Endothelial cell of umbilical vein (primary cell): ENCODE results near the gene CYBRD1. TPM values are rescaled to one million over a fixed set of nuclear protein-coding genes. Genes with fewer than 3 reads are reported as not detected.

Experiments used
- BruUV-seq: library from RNA; stranded (reverse); fragments of 400-500 nt; replicated peaks from 2 replicates; lab custom pipeline; 2021; lab: Mats Ljungman, UMichigan
- CTCF ChIA-PET: fragments of 300-600, 350-600 bp; sonication (Branson Sonifier 250); formaldehyde crosslinking; loops from one replicate; lab custom pipeline; 2021; ENCODE audit warnings: antibody characterized with exemption, inconsistent platforms; lab: Charles Lee
- POLR2A ChIA-PET: fragments of 300-600, 350-600 bp; sonication (Branson Sonifier 250); formaldehyde crosslinking; loops from one replicate; lab custom pipeline; 2021; ENCODE audit warnings: antibody characterized with exemption, inconsistent platforms; lab: Charles Lee
- DNase-seq: peaks from one replicate; pipeline ENCODE4 v3.0.0-alpha.2; 2011; ENCODE audit warnings: low read depth, low spot score
- FAIRE-seq: peaks from 2 replicates; lab custom pipeline; 2011; peaks lifted over from hg19 to GRCh38; lab: Jason Lieb, UNC
- H2AFZ ChIP-seq: 2 replicates; pipeline ENCODE4 v1.6.0; 2012; ENCODE audit warnings: low read depth, low read length, control low read depth, inconsistent platforms
- H3K27ac ChIP-seq: 2 replicates; pipeline ENCODE4 v1.5.1; 2011; ENCODE audit warnings: low read depth, mild to moderate bottlenecking, control low read depth, low read length, moderate library complexity; ENCODE audit not compliant: insufficient read depth
- H3K27me3 ChIP-seq, 2 experiments: 2 replicates each; pipeline versions ENCODE4 v1.6.0 to v1.6.1; 2011; ENCODE audit warnings: low read length in 2 of 2, mixed read lengths in 1 of 2; ENCODE audit not compliant: control insufficient read depth in 2 of 2, insufficient read depth in 2 of 2
- H3K36me3 ChIP-seq, 2 experiments: 2 replicates in 1 of 2; 3 replicates in 1 of 2; pipeline ENCODE4 v1.5.1; 2011; ENCODE audit warnings: low read length in 2 of 2, mild to moderate bottlenecking in 1 of 2, moderate library complexity in 1 of 2; ENCODE audit not compliant: control insufficient read depth in 2 of 2, insufficient read depth in 2 of 2; ENCODE audit errors: extremely low read depth in 1 of 2
- H3K4me1 ChIP-seq: 3 replicates; pipeline ENCODE4 v1.5.1; 2011; ENCODE audit warnings: mild to moderate bottlenecking, low read length; ENCODE audit not compliant: control insufficient read depth, insufficient read depth; ENCODE audit errors: extremely low read depth
- H3K4me2 ChIP-seq: 2 replicates; pipeline ENCODE4 v1.6.1; 2011; ENCODE audit warnings: low read length, control low read depth, mixed read lengths; ENCODE audit not compliant: insufficient read depth
- H3K4me3 ChIP-seq, 3 experiments: fragments of 200-600 bp in 1 of 3; sonication (generic), shearing (Covaris generic) in 1 of 3; replicated peaks in 1 of 3; 2 replicates each; pipeline ENCODE4 v1.5.1; 2011 to 2016; ENCODE audit warnings: control low read depth in 3 of 3, low read length in 3 of 3, mild to moderate bottlenecking in 2 of 3, inconsistent platforms in 1 of 3, low read depth in 1 of 3, moderate library complexity in 1 of 3; ENCODE audit not compliant: insufficient read depth in 1 of 3
- H3K79me2 ChIP-seq: 2 replicates; pipeline ENCODE4 v1.6.0; 2012; ENCODE audit warnings: low read length, inconsistent platforms; ENCODE audit not compliant: control insufficient read depth, insufficient read depth
- H3K9ac ChIP-seq: replicated peaks from 2 replicates; pipeline ENCODE3; 2011; ENCODE audit warnings: low read length, control low read depth; ENCODE audit not compliant: insufficient read depth; ENCODE audit errors: extremely low read depth
- H3K9me1 ChIP-seq: replicated peaks from 3 replicates; pipeline ENCODE4 v1.6.0; 2011; ENCODE audit warnings: mild to moderate bottlenecking, low read length; ENCODE audit not compliant: control insufficient read depth, insufficient read depth; ENCODE audit errors: extremely low read depth
- H3K9me3 ChIP-seq: replicated peaks from 2 replicates; pipeline ENCODE4 v1.5.1; 2012; ENCODE audit warnings: low read length, inconsistent platforms; ENCODE audit not compliant: control insufficient read depth, insufficient read depth
- H4K20me1 ChIP-seq: replicated peaks from 2 replicates; pipeline ENCODE3; 2011; ENCODE audit warnings: mild to moderate bottlenecking, low read length; ENCODE audit not compliant: control insufficient read depth, insufficient read depth; ENCODE audit errors: extremely low read depth
- EZH2 ChIP-seq: IDR thresholded peaks from 2 replicates; pipeline ENCODE4 v1.6.1; 2012; ENCODE audit warnings: borderline replicate concordance, low read depth, mild to moderate bottlenecking, moderate library complexity, low read length, inconsistent platforms; ENCODE audit not compliant: severe bottlenecking
- FOS ChIP-seq: IDR thresholded peaks from 2 replicates; pipeline ENCODE4 v1.6.1; 2011; ENCODE audit warnings: mild to moderate bottlenecking, low read length, moderate library complexity, borderline replicate concordance; ENCODE audit not compliant: insufficient read depth
- GATA2 ChIP-seq: IDR thresholded peaks from 2 replicates; pipeline ENCODE4 v1.7.0; 2011; ENCODE audit warnings: low read depth, mild to moderate bottlenecking, moderate library complexity, mixed read lengths, low read length; ENCODE audit not compliant: insufficient read length, insufficient read depth
- JUN ChIP-seq: IDR thresholded peaks from 2 replicates; pipeline ENCODE4 v1.6.1; 2011; ENCODE audit warnings: borderline replicate concordance, low read depth; ENCODE audit not compliant: insufficient read length, insufficient read depth
- MYC ChIP-seq: IDR thresholded peaks from one replicate; pipeline ENCODE4 v1.6.1; 2011; ENCODE audit warnings: mild to moderate bottlenecking, low read depth, low read length
- POLR2A ChIP-seq: IDR thresholded peaks from 2 replicates; pipeline ENCODE4 v1.6.1; 2012; ENCODE audit warnings: low read depth, mild to moderate bottlenecking, control low read depth, low read length
- dilution Hi-C: fragments of 300-500 bp; cut with MboI; formaldehyde crosslinking; loops from one replicate; pipeline ENCODE4 v1.15.0; 2019; ENCODE audit warnings: low sequenced_read_pairs; ENCODE audit not compliant: extremely low pct_ligation_motif_present
- intact Hi-C: fragments of 100-400 bp; cut with micrococcal nuclease; formaldehyde crosslinking; loops from one replicate; pipeline ENCODE4 v1.10.0; 2022
- polyA plus RNA-seq, 4 experiments: library from polyadenylated mRNA; depleted of rRNA in 3 of 4; stranded (reverse) in 3 of 4; unstranded in 1 of 4; fragments of >200 nt; gene quantifications; 2 replicates each; pipeline versions ENCODE4 v1.2.1 to v1.2.3, GENCODE V29; 2011 to 2012; ENCODE audit warnings: missing spikeins in 1 of 4
- total RNA-seq: library from RNA; stranded (reverse); gene quantifications from 2 replicates; pipeline ENCODE4 v1.2.3, GENCODE V29; 2021
- TF ChIP-seq, protein P1 (sequence below): IDR thresholded peaks from 2 replicates; pipeline ENCODE4 v1.6.1; 2011; ENCODE audit not compliant: insufficient read depth, insufficient read length
- TF ChIP-seq, protein P2 (sequence below), 2 donors: IDR thresholded peaks; 1 replicate in 1 of 2; 2 replicates in 1 of 2; pipeline ENCODE4 v1.5.1; 2011; ENCODE audit warnings: low read length in 2 of 2, mild to moderate bottlenecking in 2 of 2, moderate library complexity in 2 of 2, control low read depth in 1 of 2, inconsistent platforms in 1 of 2, low read depth in 1 of 2; ENCODE audit not compliant: insufficient read depth in 1 of 2; ENCODE audit errors: extremely low read depth in 1 of 2

Gene CYBRD1
- total and polyA plus RNA-seq, 2 donors (not counting 3 experiments of a cell fraction or from before 2014, with no cell fraction given): 23.1 to 24.8 TPM

DNA sequence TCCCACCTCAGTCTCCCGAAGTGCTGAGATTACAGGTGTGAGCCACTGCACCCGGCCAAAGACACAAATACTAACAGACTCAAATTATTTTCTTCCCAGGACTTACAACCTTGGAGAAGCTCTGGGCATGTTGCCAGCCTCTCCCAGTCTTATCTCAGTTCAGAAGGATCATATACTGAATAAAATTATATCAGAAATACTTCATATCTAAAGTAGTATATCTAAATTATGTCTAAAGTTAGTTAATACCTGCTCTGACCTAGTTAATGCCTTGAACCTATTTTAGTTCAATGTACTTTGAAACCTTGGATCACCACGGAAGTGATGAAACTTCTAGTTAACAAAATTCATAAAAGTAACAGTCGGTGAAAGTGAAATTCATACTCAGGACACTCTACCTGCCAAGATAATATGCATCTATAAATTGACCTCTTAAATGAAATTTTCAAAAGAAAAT, 34.4 kb upstream of the CYBRD1 start:
- ChIA-PET CTCF (interaction anchor here (1.5 kb wide), 1 partner anchor 44 kb away, joined by 3 read pairs; no protein-coding TSS in a partner anchor), POLR2A (no interaction called here)
- Histone ChIP-seq H3K27me3 (no peaks in the 10 kb centered on the region), H3K4me3 (no peak overlapping the region), H3K79me2 (no peaks in the 10 kb centered on the region), H3K9me3 (no peaks in the 10 kb centered on the region), H3K27ac (no peak overlapping the region), H3K4me2 (no peak overlapping the region), H2AFZ (no peak overlapping the region), H3K4me1 (no peaks in the 10 kb centered on the region), H3K9me1 (no peaks in the 10 kb centered on the region), H3K9ac (no peak overlapping the region), H4K20me1 (no peaks in the 10 kb centered on the region), H3K36me3 (no peaks in the 10 kb centered on the region)
- BruUV-seq: no TSS peak
- intact Hi-C loops: no loop called here
- DNase-seq (no peak), FAIRE-seq (no peak)
- TF ChIP-seq POLR2A: no peak
- TF ChIP-seq MYC: no peak
- TF ChIP-seq EZH2: no peak
- no peak for TF ChIP-seq JUN
- TF ChIP-seq, protein P1, sequence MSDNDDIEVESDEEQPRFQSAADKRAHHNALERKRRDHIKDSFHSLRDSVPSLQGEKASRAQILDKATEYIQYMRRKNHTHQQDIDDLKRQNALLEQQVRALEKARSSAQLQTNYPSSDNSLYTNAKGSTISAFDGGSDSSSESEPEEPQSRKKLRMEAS: no peak
- no peak for TF ChIP-seq GATA2
- TF ChIP-seq FOS: no peak
- TF ChIP-seq, protein P2, sequence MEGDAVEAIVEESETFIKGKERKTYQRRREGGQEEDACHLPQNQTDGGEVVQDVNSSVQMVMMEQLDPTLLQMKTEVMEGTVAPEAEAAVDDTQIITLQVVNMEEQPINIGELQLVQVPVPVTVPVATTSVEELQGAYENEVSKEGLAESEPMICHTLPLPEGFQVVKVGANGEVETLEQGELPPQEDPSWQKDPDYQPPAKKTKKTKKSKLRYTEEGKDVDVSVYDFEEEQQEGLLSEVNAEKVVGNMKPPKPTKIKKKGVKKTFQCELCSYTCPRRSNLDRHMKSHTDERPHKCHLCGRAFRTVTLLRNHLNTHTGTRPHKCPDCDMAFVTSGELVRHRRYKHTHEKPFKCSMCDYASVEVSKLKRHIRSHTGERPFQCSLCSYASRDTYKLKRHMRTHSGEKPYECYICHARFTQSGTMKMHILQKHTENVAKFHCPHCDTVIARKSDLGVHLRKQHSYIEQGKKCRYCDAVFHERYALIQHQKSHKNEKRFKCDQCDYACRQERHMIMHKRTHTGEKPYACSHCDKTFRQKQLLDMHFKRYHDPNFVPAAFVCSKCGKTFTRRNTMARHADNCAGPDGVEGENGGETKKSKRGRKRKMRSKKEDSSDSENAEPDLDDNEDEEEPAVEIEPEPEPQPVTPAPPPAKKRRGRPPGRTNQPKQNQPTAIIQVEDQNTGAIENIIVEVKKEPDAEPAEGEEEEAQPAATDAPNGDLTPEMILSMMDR (IDR thresholded peaks at IDR 0.05; ENCODE audit: extremely low read depth in 1 of 2, insufficient read depth in 1 of 2, low read depth in 1 of 2, low read length in 2 of 2): no peak
- dilution Hi-C loops: no loop called here
